Measurements from ENCODE around the gene BCDIN3D. TPM values are rescaled to one million over a fixed set of nuclear protein-coding genes. Genes with fewer than 3 reads are reported as not detected.
"Not testable (repeated sequence)": the region's sequence is repeated elsewhere in the genome, so short reads cannot be mapped to it uniquely, and the experiment has no call there.

BCDIN3D gene
- total RNA-seq, 3 donors from 2014 or later (not counting 1 experiment from before 2014, with no cell fraction given): 4.0 to 6.0 (median 4.4) TPM

- H3K27ac Mint-ChIP-seq: no peak overlapping the region
- Histone ChIP-seq H3K27ac (ENCODE audit: low read length) (no peak overlapping the region), H3K36me3 (ENCODE audit: control insufficient read depth, insufficient read depth, low read length) (no peaks in the 10 kb centered on the region), H3K4me3 (ENCODE audit: low read length) (no peak overlapping the region), H3K27me3 (ENCODE audit: control insufficient read depth, insufficient read depth, low read length) (no peaks in the 10 kb centered on the region), H3K4me1 (ENCODE audit: control insufficient read depth, insufficient read depth, low read length) (no peaks in the 10 kb centered on the region), H3K9me3 (ENCODE audit: control insufficient read depth, insufficient read depth, low read length) (no peaks in the 10 kb centered on the region)
- no peak overlapping the region for H3K4me3 Mint-ChIP-seq
- ATAC-seq (no peak), DNase-seq (no peak)
- intact Hi-C loops (cut with micrococcal nuclease): no loop called here
- H3K4me1 Mint-ChIP-seq: peaks cover 0 to 11% of the 10 kb centered on the region in 2 donors
- H3K27me3 Mint-ChIP-seq (ENCODE audit: low read depth in 2 of 2): peaks cover 8 to 15% of the 10 kb centered on the region in 2 donors
- no peaks in the 10 kb centered on the region for H3K36me3 Mint-ChIP-seq
- H3K9me3 Mint-ChIP-seq: peaks cover 4 to 20% of the 10 kb centered on the region in 2 donors
- WGBS (ENCODE audit: insufficient coverage): 85% methylated on average over 6 of the region's 8 CpGs
- TF ChIP-seq, protein P1, sequence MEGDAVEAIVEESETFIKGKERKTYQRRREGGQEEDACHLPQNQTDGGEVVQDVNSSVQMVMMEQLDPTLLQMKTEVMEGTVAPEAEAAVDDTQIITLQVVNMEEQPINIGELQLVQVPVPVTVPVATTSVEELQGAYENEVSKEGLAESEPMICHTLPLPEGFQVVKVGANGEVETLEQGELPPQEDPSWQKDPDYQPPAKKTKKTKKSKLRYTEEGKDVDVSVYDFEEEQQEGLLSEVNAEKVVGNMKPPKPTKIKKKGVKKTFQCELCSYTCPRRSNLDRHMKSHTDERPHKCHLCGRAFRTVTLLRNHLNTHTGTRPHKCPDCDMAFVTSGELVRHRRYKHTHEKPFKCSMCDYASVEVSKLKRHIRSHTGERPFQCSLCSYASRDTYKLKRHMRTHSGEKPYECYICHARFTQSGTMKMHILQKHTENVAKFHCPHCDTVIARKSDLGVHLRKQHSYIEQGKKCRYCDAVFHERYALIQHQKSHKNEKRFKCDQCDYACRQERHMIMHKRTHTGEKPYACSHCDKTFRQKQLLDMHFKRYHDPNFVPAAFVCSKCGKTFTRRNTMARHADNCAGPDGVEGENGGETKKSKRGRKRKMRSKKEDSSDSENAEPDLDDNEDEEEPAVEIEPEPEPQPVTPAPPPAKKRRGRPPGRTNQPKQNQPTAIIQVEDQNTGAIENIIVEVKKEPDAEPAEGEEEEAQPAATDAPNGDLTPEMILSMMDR (IDR thresholded peaks at IDR 0.05): no peak
Measured at GRCh38 chr12:49882248-49882850, 39.4 kb upstream of the BCDIN3D start.

- no peak overlapping the region for H3K4me3 Mint-ChIP-seq
- Histone ChIP-seq H3K27me3 (ENCODE audit: control insufficient read depth, insufficient read depth, low read length) (no peaks in the 10 kb centered on the region), H3K9me3 (ENCODE audit: control insufficient read depth, insufficient read depth, low read length) (no peaks in the 10 kb centered on the region), H3K4me1 (ENCODE audit: control insufficient read depth, insufficient read depth, low read length) (no peaks in the 10 kb centered on the region), H3K4me3 (ENCODE audit: low read length) (no peak overlapping the region), H3K27ac (ENCODE audit: low read length) (no peak overlapping the region), H3K36me3 (ENCODE audit: control insufficient read depth, insufficient read depth, low read length) (no peaks in the 10 kb centered on the region)
- H3K9me3 Mint-ChIP-seq: peaks cover 4 to 20% of the 10 kb centered on the region in 2 donors
- ATAC-seq: no peak
- peaks cover 0 to 11% of the 10 kb centered on the region in 2 donors for H3K4me1 Mint-ChIP-seq
- no peak overlapping the region for H3K27ac Mint-ChIP-seq
- DNase-seq: no peak
- no peaks in the 10 kb centered on the region for H3K36me3 Mint-ChIP-seq
- WGBS (ENCODE audit: insufficient coverage): 92% methylated on average over 13 of the region's 16 CpGs
- peaks cover 8 to 12% of the 10 kb centered on the region in 2 donors for H3K27me3 Mint-ChIP-seq (ENCODE audit: low read depth in 2 of 2)
- TF ChIP-seq, protein P1 (IDR thresholded peaks at IDR 0.05): no peak
- intact Hi-C loops (cut with micrococcal nuclease): no loop called here
Measured at GRCh38 chr12:49881415-49882247, 38.7 kb upstream of the BCDIN3D start.

DNA sequence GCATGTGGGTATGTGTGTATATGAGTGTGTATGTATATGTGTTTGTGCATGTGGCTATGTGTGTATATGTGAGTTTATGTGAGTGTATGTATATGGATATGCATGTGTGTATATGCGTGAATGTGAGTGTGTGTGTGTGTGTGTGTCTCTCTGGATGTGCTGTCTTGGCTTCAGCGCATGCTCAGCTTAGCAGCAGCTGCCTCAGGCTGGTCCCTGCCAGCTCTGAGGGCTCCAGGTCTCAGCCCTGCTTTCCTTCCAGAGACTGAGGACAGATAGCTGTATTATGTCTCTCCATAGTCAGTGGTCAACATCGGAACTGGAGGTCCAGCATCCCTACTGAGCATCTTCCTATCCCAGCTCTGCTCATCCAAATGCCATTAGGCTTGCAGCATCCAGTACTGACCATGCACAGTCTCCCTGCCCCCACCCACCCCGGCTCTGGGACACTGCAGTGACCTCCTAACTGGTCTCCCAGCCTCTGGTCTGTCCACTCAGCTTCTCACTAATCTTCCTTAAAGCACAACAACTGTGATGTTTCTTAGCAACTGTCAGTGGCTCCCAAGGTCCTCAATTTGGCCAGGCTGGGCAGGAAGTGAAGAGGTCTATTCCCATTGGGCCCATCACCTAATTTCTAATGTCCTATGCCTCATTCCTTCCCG lies 38.0 kb upstream of the BCDIN3D start:
- WGBS (ENCODE audit: insufficient coverage): 93% methylated on average over 5 of the region's 5 CpGs
- Mint-ChIP-seq H3K36me3 (no peaks in the 10 kb centered on the region), H3K9me3 (peaks cover 4 to 20% of the 10 kb centered on the region in 2 donors), H3K27me3 (ENCODE audit: low read depth in 2 of 2) (peaks cover 8 to 12% of the 10 kb centered on the region in 2 donors), H3K4me3 (no peak overlapping the region), H3K4me1 (peaks cover 0 to 11% of the 10 kb centered on the region in 2 donors), H3K27ac (no peak overlapping the region)
- intact Hi-C loops (cut with micrococcal nuclease): no loop called here
- TF ChIP-seq, protein P1 (IDR thresholded peaks at IDR 0.05): no peak
- ATAC-seq (no peak), DNase-seq (no peak)
- H3K36me3 ChIP-seq (ENCODE audit: control insufficient read depth, insufficient read depth, low read length): no peaks in the 10 kb centered on the region
- no peaks in the 10 kb centered on the region for H3K9me3 ChIP-seq (ENCODE audit: control insufficient read depth, insufficient read depth, low read length)
- no peak overlapping the region for H3K4me3 ChIP-seq (ENCODE audit: low read length)
- H3K27me3 ChIP-seq (ENCODE audit: control insufficient read depth, insufficient read depth, low read length): no peaks in the 10 kb centered on the region
- no peak overlapping the region for H3K27ac ChIP-seq (ENCODE audit: low read length)
- no peaks in the 10 kb centered on the region for H3K4me1 ChIP-seq (ENCODE audit: control insufficient read depth, insufficient read depth, low read length)

DNA sequence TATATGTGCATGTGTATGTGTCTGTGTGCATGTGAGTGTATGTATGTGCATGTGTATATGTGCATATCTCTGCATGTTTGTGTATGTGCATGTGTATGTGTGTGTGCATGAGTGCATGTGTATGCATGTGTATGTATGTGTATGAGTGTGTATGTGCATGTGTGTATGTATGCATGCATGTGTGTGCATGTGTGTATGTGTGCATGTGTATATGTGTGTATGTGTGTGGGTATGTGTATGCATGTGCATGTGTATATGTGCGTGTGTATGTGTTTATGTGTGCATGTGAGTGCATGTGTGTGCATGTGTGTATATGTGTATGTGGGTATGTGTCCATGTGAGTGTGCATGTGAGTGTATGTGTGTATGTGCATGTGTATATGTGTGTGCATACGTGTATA lies 36.2 kb upstream of the BCDIN3D start:
- 96% methylated on average over 2 of the region's 2 CpGs for WGBS (ENCODE audit: insufficient coverage)
- H3K36me3 ChIP-seq (ENCODE audit: control insufficient read depth, insufficient read depth, low read length); DNase-seq; H3K36me3 Mint-ChIP-seq; H3K4me3 ChIP-seq (ENCODE audit: low read length); H3K4me3 Mint-ChIP-seq; H3K4me1 ChIP-seq (ENCODE audit: control insufficient read depth, insufficient read depth, low read length); intact Hi-C loops (cut with micrococcal nuclease); H3K27ac ChIP-seq (ENCODE audit: low read length); H3K27me3 Mint-ChIP-seq (ENCODE audit: low read depth in 2 of 2); H3K27ac Mint-ChIP-seq; H3K27me3 ChIP-seq (ENCODE audit: control insufficient read depth, insufficient read depth, low read length); ATAC-seq; H3K9me3 ChIP-seq (ENCODE audit: control insufficient read depth, insufficient read depth, low read length): not testable (repeated sequence)
- Mint-ChIP-seq H3K9me3 (peaks cover 4 to 20% of the 10 kb centered on the region in 2 donors), H3K4me1 (peaks cover 0 to 11% of the 10 kb centered on the region in 2 donors)
